HUES64 (cell line): Measurements from ENCODE around the gene TBXAS1.

Experiments used
- H3K27ac ChIP-seq: 2 replicates; pipeline ENCODE4 v1.7.0; 2013; ENCODE audit warnings: low read depth, low read length, inconsistent platforms
- H3K27me3 ChIP-seq: 2 replicates; pipeline ENCODE4 v1.6.1; 2013; ENCODE audit warnings: mild to moderate bottlenecking, low read length; ENCODE audit not compliant: insufficient read depth
- H3K36me3 ChIP-seq: 2 replicates; pipeline ENCODE4 v1.6.1; 2013; ENCODE audit warnings: mild to moderate bottlenecking, low read length; ENCODE audit not compliant: insufficient read depth
- H3K4me1 ChIP-seq: 2 replicates; pipeline ENCODE4 v1.6.1; 2013; ENCODE audit warnings: mild to moderate bottlenecking, low read length, moderate library complexity; ENCODE audit not compliant: insufficient read depth
- H3K4me3 ChIP-seq: 2 replicates; pipeline ENCODE4 v1.5.1; 2013; ENCODE audit warnings: mild to moderate bottlenecking, low read length, moderate library complexity
- H3K9ac ChIP-seq: 2 replicates; pipeline ENCODE4 v1.6.1; 2013; ENCODE audit warnings: mild to moderate bottlenecking, low read depth, low read length
- H3K9me3 ChIP-seq: 2 replicates; pipeline ENCODE4 v1.6.1; 2013; ENCODE audit warnings: low read depth, low read length; ENCODE audit not compliant: insufficient read depth
- WGBS: fragments of 150-250, 120-280 bp; methylation state at CpG from one replicate; pipeline ENCODE4 v1.1.7; 2013; ENCODE audit warnings: missing lambda C conversion rate; 5-methylcytosine and 5-hydroxymethylcytosine counted together

Gene TBXAS1

GRCh38 chr7:140057143-140057535 lies 228.1 kb downstream of the TBXAS1 start:
- H3K4me3 ChIP-seq, result no peak overlapping the region
- no peaks in the 10 kb centered on the region for H3K4me1 ChIP-seq
- 91% methylated on average over 3 of the region's 3 CpGs for WGBS
- H3K27ac ChIP-seq, result no peak overlapping the region
- H3K27me3 ChIP-seq, result peaks cover 17% of the 10 kb centered on the region
- H3K36me3 ChIP-seq, result no peaks in the 10 kb centered on the region
- no peaks in the 10 kb centered on the region for H3K9me3 ChIP-seq
- no peak overlapping the region for H3K9ac ChIP-seq

- Histone ChIP-seq H3K9ac (no peak overlapping the region), H3K4me3 (no peak overlapping the region), H3K27ac (no peak overlapping the region), H3K4me1 (no peaks in the 10 kb centered on the region), H3K9me3 (no peaks in the 10 kb centered on the region), H3K36me3 (no peaks in the 10 kb centered on the region), H3K27me3 (peaks cover 30% of the 10 kb centered on the region)
- WGBS, result 95% methylated on average over 7 of the region's 7 CpGs
These were observed 229.5 kb downstream of the TBXAS1 start for GRCh38 chr7:140058517-140058916.

GRCh38 chr7:140059273-140060242 lies 230.5 kb downstream of the TBXAS1 start:
- WGBS, result 92% methylated on average over 12 of the region's 12 CpGs
- no peak overlapping the region for H3K4me3 ChIP-seq
- H3K27me3 ChIP-seq, result peaks cover 39% of the 10 kb centered on the region
- H3K9me3 ChIP-seq, result no peaks in the 10 kb centered on the region
- no peaks in the 10 kb centered on the region for H3K4me1 ChIP-seq
- H3K36me3 ChIP-seq, result no peaks in the 10 kb centered on the region
- no peak overlapping the region for H3K27ac ChIP-seq
- no peak overlapping the region for H3K9ac ChIP-seq

- no peaks in the 10 kb centered on the region for H3K4me1 ChIP-seq
- no peak overlapping the region for H3K27ac ChIP-seq
These were observed 231.2 kb downstream of the TBXAS1 start for GRCh38 chr7:140060243-140060630.

GRCh38 chr7:140060788-140061606 lies 231.9 kb downstream of the TBXAS1 start:
- Histone ChIP-seq H3K9ac (no peak overlapping the region), H3K36me3 (no peaks in the 10 kb centered on the region), H3K4me3 (no peak overlapping the region), H3K9me3 (no peaks in the 10 kb centered on the region), H3K27me3 (peaks cover 39% of the 10 kb centered on the region), H3K4me1 (no peaks in the 10 kb centered on the region), H3K27ac (no peak overlapping the region)
- 95% methylated on average over 10 of the region's 11 CpGs for WGBS

More at GRCh38 chr7:140060243-140060630, 231.2 kb downstream of the TBXAS1 start:
- H3K9ac ChIP-seq, result no peak overlapping the region
- no peaks in the 10 kb centered on the region for H3K36me3 ChIP-seq
- H3K4me3 ChIP-seq, result no peak overlapping the region
- peaks cover 39% of the 10 kb centered on the region for H3K27me3 ChIP-seq
- WGBS, result 90% methylated on average over 3 of the region's 3 CpGs
- H3K9me3 ChIP-seq, result no peaks in the 10 kb centered on the region

- Histone ChIP-seq H3K36me3 (no peaks in the 10 kb centered on the region), H3K27ac (no peak overlapping the region), H3K9ac (no peak overlapping the region), H3K27me3 (peaks cover 39% of the 10 kb centered on the region), H3K4me3 (no peak overlapping the region), H3K4me1 (no peaks in the 10 kb centered on the region), H3K9me3 (peaks cover under 1% of the 10 kb centered on the region; the same call in 1 of the 2 replicates)
- 82% methylated on average over 2 of the region's 2 CpGs for WGBS
These were observed 232.5 kb downstream of the TBXAS1 start for GRCh38 chr7:140061607-140061930.

GRCh38 chr7:140062118-140062527 lies 233.1 kb downstream of the TBXAS1 start:
- WGBS, result 12% methylated on average over 32 of the region's 32 CpGs

GRCh38 chr7:140062528-140063299 lies 233.7 kb downstream of the TBXAS1 start, which contains the start of gene PARP12:
Gene PARP12 (minus strand): TSS chr7:140062951. CDS start chr7:140062847, 104 bp downstream.
- Histone ChIP-seq H3K36me3 (no peaks in the 10 kb centered on the region), H3K9me3 (peaks cover 9% of the 10 kb centered on the region; the same call in 1 of the 2 replicates), H3K27ac (no peak within 1 kb of the TSS), H3K27me3 (peaks cover 39% of the 10 kb centered on the region), H3K4me3 (peak within 1 kb of the TSS; percentile 73), H3K4me1 (no peaks in the 10 kb centered on the region), H3K9ac (peak within 1 kb of the TSS; percentile 72)
- WGBS, result 1% methylated on average over 106 of the region's 106 CpGs

More at GRCh38 chr7:140062118-140062527, 233.1 kb downstream of the TBXAS1 start:
- Histone ChIP-seq H3K9me3 (peaks cover 6% of the 10 kb centered on the region; the same call in 1 of the 2 replicates), H3K4me3 (peak overlapping the region; percentile 73), H3K36me3 (no peaks in the 10 kb centered on the region), H3K4me1 (no peaks in the 10 kb centered on the region), H3K27me3 (peaks cover 39% of the 10 kb centered on the region), H3K27ac (no peak overlapping the region), H3K9ac (peak overlapping the region; percentile 72)

GRCh38 chr7:140067052-140067451 lies 238.0 kb downstream of the TBXAS1 start:
- Histone ChIP-seq H3K27ac (no peak overlapping the region), H3K4me3 (no peak overlapping the region), H3K9ac (no peak overlapping the region), H3K27me3 (peaks cover 23% of the 10 kb centered on the region), H3K9me3 (peaks cover 12% of the 10 kb centered on the region; the same call in 1 of the 2 replicates), H3K36me3 (no peaks in the 10 kb centered on the region), H3K4me1 (no peaks in the 10 kb centered on the region)
- 95% methylated on average over 2 of the region's 2 CpGs for WGBS

GRCh38 chr7:140068033-140068432 lies 239.0 kb downstream of the TBXAS1 start:
- no CpG with 5 or more reads among the region's 2 CpGs for WGBS
- H3K9me3 ChIP-seq, result peaks cover 12% of the 10 kb centered on the region; the same call in 1 of the 2 replicates
- no peak overlapping the region for H3K27ac ChIP-seq
- no peaks in the 10 kb centered on the region for H3K36me3 ChIP-seq
- no peak overlapping the region for H3K9ac ChIP-seq
- peaks cover 14% of the 10 kb centered on the region for H3K27me3 ChIP-seq
- no peaks in the 10 kb centered on the region for H3K4me1 ChIP-seq
- no peak overlapping the region for H3K4me3 ChIP-seq
